Adrenal gland (tissue), 12 donors: ENCODE data around the gene CSN1S1. TPM values are rescaled to one million over a fixed set of nuclear protein-coding genes. Genes with fewer than 3 reads are reported as not detected.
A peak's percentile ranks its signal among the peaks of the same experiment; 100 is the strongest.

ENCODE experiments used
- DNase-seq, 7 donors: peaks; one replicate each; pipeline ENCODE4 v3.0.0-alpha.2; 2019 to 2020
- H3K27ac ChIP-seq, 5 donors: fragments of 200-600 bp; sonication (generic) in 4 of 5; 1 replicate in 3 of 5; 2 replicates in 2 of 5; pipeline versions ENCODE4 v1.5.1 to v1.8.0; 2016 to 2020; ENCODE audit warnings: mild to moderate bottlenecking in 1 of 5
- H3K27me3 ChIP-seq: fragments of 200-600 bp; 2 replicates; pipeline ENCODE4 v1.8.0; 2021
- H3K36me3 ChIP-seq, 2 donors: fragments of 200-600 bp; replicated peaks in 1 of 2; 1 replicate in 1 of 2; 2 replicates in 1 of 2; pipeline versions ENCODE4 v1.5.1 to v1.8.0; 2018 to 2022
- H3K4me1 ChIP-seq, 2 donors: fragments of 200-600 bp; replicated peaks in 1 of 2; 1 replicate in 1 of 2; 2 replicates in 1 of 2; pipeline versions ENCODE4 v1.5.1 to v1.8.0; 2018 to 2021
- H3K4me3 ChIP-seq, 4 donors: fragments of 200-600 bp; sonication (generic) in 3 of 4; one replicate each; pipeline ENCODE4 v1.5.1; 2016 to 2018
- H3K9me3 ChIP-seq, 3 donors: fragments of 200-600 bp; sonication (generic) in 1 of 3; replicated peaks in 1 of 3; 1 replicate in 2 of 3; 2 replicates in 1 of 3; pipeline versions ENCODE4 v1.5.1 to v1.8.0; 2016 to 2021
- POLR2A ChIP-seq, 2 donors: fragments of 450-650 bp; IDR thresholded peaks; one replicate each; pipeline ENCODE4 v1.6.1; 2017; ENCODE audit warnings: antibody characterized with exemption in 2 of 2, mild to moderate bottlenecking in 2 of 2, moderate library complexity in 1 of 2
- WGBS, 4 donors: extraction: QIAGEN DNeasy Blood & Tissue Kit in 2 of 4; methylation state at CpG; one replicate each; pipeline versions ENCODE4 v1.1.5 to v1.1.7; 2013 to 2017; 5-methylcytosine and 5-hydroxymethylcytosine counted together
- intact Hi-C, 2 donors: fragments of 100-400 bp; cut with DNase I; formaldehyde crosslinking; loops; one replicate each; pipeline versions ENCODE4 v1.14.1 to v1.15.0; 2022 to 2023
- polyA plus RNA-seq, 3 donors: library from polyadenylated mRNA; stranded (reverse); fragments of 200-250 nt in 2 of 3; fragments of 350-450 nt in 1 of 3; fragmentation: Illumina TruSeq in 1 of 3; extraction: RNeasy Lipid Tissue Mini Kit (QIAGEN cat#74804) in 1 of 3; gene quantifications; one replicate each; pipeline ENCODE4 v1.2.3, GENCODE V29; 2013 to 2014
- total RNA-seq, 9 donors: library from RNA; depleted of rRNA in 4 of 9; stranded (reverse); fragments of >200 nt in 4 of 9; fragments of 120-200 nt in 1 of 9; fragmentation: NEBNext Ultra II Directional in 1 of 9; extraction: Animal tissue kit (Norgen Biotek cat#: 25700) in 1 of 9; gene quantifications; one replicate each; pipeline versions ENCODE4 v1.1.0 to v1.2.4, GENCODE V29; 2013 to 2023
- TF ChIP-seq, protein P1 (sequence below), 6 experiments: fragments of 450-650 bp in 4 of 6; fragments of 200-600 bp in 2 of 6; sonication (generic) in 1 of 6; IDR thresholded peaks; 1 replicate in 5 of 6; 2 replicates in 1 of 6; pipeline versions ENCODE4 v1.5.1 to v1.8.0; 2016 to 2021; ENCODE audit warnings: antibody characterized with exemption in 6 of 6, mild to moderate bottlenecking in 2 of 6, moderate library complexity in 1 of 6
- donor health status: healthy with polysubstance abuse.
- donor health status: Bipolar disorder and iron deficiency.
- donor health status: DM: yes; HTN: yes; CAD: no.
- donor health status: DM: no; HTN: no; CAD: no.
- donor health status: DM: no; HTN: no; CAD: no.
- donor health status: DM: yes; HTN: yes; CAD: no.

CSN1S1 gene
- total and polyA plus RNA-seq, 12 donors = 0.17 TPM; not detected in 11

GRCh38 chr4:69894186-69894585 is 36.7 kb upstream of the CSN1S1 start:
- no peaks in the 10 kb centered on the region for H3K9me3 ChIP-seq
- intact Hi-C loops = no loop called here
- H3K36me3 ChIP-seq = no peaks in the 10 kb centered on the region
- H3K27ac ChIP-seq = no peak overlapping the region
- DNase-seq = no peak
- no peak overlapping the region for H3K4me3 ChIP-seq
- no peaks in the 10 kb centered on the region for H3K27me3 ChIP-seq
- H3K4me1 ChIP-seq = no peaks in the 10 kb centered on the region
- 59 to 85% (median 65%) methylated on average over 5 of the region's 5 CpGs for WGBS, 4 donors
- TF ChIP-seq, protein P1, sequence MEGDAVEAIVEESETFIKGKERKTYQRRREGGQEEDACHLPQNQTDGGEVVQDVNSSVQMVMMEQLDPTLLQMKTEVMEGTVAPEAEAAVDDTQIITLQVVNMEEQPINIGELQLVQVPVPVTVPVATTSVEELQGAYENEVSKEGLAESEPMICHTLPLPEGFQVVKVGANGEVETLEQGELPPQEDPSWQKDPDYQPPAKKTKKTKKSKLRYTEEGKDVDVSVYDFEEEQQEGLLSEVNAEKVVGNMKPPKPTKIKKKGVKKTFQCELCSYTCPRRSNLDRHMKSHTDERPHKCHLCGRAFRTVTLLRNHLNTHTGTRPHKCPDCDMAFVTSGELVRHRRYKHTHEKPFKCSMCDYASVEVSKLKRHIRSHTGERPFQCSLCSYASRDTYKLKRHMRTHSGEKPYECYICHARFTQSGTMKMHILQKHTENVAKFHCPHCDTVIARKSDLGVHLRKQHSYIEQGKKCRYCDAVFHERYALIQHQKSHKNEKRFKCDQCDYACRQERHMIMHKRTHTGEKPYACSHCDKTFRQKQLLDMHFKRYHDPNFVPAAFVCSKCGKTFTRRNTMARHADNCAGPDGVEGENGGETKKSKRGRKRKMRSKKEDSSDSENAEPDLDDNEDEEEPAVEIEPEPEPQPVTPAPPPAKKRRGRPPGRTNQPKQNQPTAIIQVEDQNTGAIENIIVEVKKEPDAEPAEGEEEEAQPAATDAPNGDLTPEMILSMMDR (IDR thresholded peaks at IDR 0.05) = no peak
- TF ChIP-seq POLR2A (IDR thresholded peaks at IDR 0.05) = no peak

DNA sequence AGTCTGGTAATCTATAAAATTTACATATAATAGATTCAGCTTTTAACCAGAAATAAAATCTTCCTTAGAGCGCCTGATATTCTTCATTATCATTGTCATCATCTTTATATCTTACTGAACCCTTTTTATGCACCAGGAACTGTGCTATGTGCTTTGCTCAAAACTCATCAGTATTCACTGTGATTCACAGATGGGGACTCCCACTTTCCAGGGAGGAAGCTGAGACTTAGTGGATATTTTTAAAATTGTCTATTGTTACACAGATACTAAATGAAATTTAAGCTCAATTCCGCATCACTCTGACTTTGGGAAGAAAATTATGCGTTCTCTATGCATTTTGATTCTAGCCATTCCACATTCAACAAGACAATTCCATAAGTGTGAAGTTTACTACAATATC is 36.1 kb upstream of the CSN1S1 start:
- H3K27me3 ChIP-seq = no peaks in the 10 kb centered on the region
- H3K36me3 ChIP-seq = no peaks in the 10 kb centered on the region
- no peak for DNase-seq
- no peaks in the 10 kb centered on the region for H3K9me3 ChIP-seq
- intact Hi-C loops = no loop called here
- TF ChIP-seq POLR2A (IDR thresholded peaks at IDR 0.05) = no peak
- TF ChIP-seq, protein P1 (IDR thresholded peaks at IDR 0.05) = no peak
- 79 to 92% (median 83%) methylated on average over 3 of the region's 3 CpGs for WGBS, 4 donors
- H3K4me3 ChIP-seq = no peak overlapping the region
- no peak overlapping the region for H3K27ac ChIP-seq
- H3K4me1 ChIP-seq = no peaks in the 10 kb centered on the region

DNA sequence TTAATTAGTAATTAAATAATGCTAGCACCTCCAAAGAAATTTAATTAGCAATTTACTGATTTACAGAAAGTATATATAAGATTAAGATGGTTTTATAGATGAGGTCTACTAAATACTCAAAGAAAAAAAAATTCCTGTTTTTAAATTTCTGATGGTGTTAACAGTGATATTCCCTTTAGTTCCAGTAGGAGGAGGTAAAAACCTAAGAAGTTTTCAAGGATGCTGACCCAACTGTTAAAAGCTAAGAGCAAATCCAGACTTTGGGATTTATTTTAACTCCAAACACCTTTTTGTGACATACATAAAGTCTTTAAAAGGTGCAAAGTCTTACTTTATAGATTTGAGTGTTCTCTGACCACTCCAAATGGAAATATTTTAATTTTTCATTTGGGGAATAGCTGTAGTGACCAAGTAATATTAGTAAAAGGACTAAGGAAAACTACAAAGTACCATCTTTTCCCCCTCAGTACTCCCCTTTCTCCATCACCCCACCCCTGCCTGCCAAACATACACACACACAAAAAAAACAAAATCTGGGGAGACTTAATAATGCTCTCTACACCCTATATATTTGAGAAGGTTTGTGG is 34.2 kb upstream of the CSN1S1 start:
- DNase-seq = no peak
- intact Hi-C loops = no loop called here

GRCh38 chr4:69907151-69907550 is 23.7 kb upstream of the CSN1S1 start:
- 54 to 58% (median 56%) methylated on average over 1 of the region's 1 CpG for WGBS, 4 donors
- intact Hi-C loops = no loop called here
- DNase-seq = no peak
- Histone ChIP-seq H3K27me3 (no peaks in the 10 kb centered on the region), H3K4me3 (no peak overlapping the region), H3K36me3 (no peaks in the 10 kb centered on the region), H3K9me3 (no peaks in the 10 kb centered on the region), H3K4me1 (no peaks in the 10 kb centered on the region), H3K27ac (no peak overlapping the region)
- TF ChIP-seq, protein P1 (IDR thresholded peaks at IDR 0.05) = no peak
- TF ChIP-seq POLR2A (IDR thresholded peaks at IDR 0.05) = no peak

More for the DNA sequence above, 34.2 kb upstream of the CSN1S1 start:
- H3K4me1 ChIP-seq = no peaks in the 10 kb centered on the region
- no peak for TF ChIP-seq POLR2A (IDR thresholded peaks at IDR 0.05)
- TF ChIP-seq, protein P1 (IDR thresholded peaks at IDR 0.05) = peak in 4 of 6 experiments; percentile 11 to 42 (median 24)
- no peak overlapping the region for H3K27ac ChIP-seq
- H3K27me3 ChIP-seq = no peaks in the 10 kb centered on the region
- no peaks in the 10 kb centered on the region for H3K36me3 ChIP-seq
- H3K4me3 ChIP-seq = no peak overlapping the region
- H3K9me3 ChIP-seq = no peaks in the 10 kb centered on the region
